HG03097 (cell line): ENCODE data around the gene IGFL2.
"Not testable (repeated sequence)": the region's sequence is repeated elsewhere in the genome, so short reads cannot be mapped to it uniquely, and the experiment has no call there.

Source experiments
- ATAC-seq: cut with Tn5 transposase; IDR thresholded peaks from one replicate; pipeline ENCODE4 v1.9.1; 2021; ENCODE audit not compliant: unreplicated experiment, low FRiP score

Gene IGFL2

DNA sequence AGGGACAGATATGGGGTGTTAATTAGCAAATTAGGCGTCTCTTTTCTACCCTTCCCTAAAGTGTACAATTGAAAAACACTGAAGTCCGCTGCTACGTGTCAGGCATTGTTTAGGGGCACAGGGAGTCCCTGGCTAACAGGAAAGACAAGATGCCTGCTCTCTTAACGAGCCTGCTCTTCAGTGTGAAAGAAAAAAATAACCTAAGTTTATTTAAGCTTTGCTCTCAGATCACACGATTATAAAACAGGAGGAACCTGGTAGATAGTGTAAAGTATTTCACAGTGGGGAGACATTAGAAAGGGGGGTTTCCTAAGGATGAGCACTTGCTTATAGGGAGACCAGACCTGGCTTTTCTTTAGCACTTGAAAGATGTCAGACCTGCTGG lies 38.7 kb downstream of the IGFL2 start:
- no peak for ATAC-seq

DNA sequence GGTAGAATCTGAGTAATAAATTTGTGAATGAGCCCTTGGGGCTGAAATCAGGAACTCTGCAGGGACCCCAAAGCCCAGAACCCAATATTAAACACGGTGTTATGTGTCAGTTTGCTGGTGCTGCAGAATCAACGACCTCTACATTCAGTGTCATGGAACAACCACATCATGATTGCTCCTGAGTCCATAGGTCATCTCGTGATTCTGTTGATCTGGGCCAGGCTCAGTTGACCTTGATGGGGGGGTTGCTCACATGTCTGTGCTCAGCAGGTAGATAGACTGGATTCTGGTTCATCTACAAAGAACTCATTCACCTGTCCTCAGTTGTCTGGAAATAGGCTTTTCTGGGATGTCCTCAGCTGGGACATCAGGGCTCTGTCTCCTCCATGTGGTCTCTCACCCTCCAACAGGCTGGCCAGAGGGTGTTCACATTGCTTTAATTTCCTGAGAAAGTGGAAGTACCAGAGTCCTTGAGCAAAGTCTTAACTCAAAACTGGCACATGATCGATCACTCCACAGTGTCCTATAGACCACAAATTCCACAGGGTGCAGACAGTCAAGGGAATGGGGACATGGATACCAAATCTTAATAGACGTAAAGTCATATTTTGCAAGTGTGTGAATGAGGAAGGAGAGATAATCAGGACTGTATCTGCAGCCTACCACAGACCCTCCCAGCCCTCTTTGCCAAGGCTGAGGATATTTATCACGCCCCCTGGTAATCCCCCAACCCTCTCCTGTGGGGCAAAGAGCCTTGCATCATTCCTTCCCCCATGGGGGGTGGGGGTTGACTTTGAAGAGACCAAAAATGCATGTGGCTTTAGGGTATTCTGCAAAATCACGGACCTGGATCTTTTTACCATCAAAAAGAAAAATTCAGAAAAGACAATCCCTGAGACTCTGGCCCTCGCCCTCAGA lies 42.2 kb downstream of the IGFL2 start:
- ATAC-seq, result no peak

DNA sequence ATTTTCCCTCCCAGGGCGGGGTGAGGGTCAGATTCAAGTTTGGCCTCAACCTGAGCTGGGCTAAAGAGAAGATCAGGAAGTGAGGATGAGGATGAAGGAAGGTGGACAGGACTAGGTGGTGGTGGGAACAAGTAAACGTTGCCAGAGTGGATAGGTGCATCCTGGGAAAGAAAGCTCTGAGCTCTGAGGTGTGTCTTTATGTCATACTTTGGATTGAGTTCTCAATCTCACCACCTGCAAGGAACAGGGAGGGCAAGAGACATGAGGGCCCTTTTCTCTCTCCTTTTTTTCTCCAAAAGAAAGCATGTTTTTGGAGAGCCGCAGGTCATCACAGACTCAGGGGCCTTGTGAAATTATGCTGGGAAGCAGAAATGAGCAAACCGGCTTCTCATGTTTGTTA lies 43.3 kb downstream of the IGFL2 start:
- no peak for ATAC-seq

DNA sequence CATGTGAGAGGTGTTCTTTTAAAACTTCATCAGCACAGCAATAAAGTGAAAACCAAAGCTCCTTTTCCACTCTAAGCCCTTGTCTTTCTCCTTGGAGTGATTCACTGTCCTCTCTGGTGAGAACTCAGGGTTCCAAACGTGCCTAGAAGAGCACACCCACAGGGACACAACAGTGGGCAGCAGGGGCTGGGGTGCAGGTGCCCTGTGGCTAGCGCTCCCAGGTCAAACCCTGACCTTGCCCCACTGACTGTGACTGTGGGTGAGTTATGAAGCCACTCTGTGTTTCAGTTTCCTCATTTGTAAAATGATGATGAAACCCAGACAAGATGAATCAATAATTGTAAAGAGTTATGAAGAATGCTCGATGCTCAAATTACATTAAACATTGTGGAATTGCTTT lies 43.9 kb downstream of the IGFL2 start:
- no peak for ATAC-seq

- not testable (repeated sequence) for ATAC-seq
Measured at GRCh38 chr19:46192626-46192991, 44.6 kb downstream of the IGFL2 start.

DNA sequence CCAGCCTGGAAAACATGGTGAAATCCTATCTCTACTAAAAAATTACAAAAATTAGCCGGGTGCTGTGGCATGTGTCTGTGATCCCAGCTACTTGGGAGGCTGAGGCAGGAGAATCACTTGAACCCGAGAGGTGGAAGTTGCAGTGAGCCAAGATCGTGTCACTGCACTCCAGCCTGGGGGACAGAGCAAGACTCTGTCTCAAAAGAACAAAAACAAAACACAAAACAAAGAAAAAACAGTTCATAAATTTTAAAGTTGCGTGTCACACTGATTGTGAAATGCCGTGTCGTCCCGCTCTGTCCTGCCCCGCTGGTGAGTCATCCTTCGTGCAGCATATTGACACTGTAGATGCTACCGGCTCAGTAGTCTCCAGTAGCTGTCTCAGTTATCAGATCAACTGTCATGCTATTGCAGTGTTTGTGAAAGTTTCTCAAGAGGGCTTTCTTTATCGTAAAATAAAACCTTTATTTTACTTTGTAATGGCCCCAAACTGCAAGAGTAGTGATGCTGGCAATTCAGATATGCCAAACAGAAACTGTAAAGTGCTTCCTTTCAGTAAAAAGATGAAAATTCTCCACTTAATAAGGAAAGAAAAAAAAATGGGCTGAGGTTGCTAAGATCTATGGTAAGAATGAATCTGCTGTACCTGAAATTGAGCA lies 45.1 kb downstream of the IGFL2 start:
- ATAC-seq, result no peak

DNA sequence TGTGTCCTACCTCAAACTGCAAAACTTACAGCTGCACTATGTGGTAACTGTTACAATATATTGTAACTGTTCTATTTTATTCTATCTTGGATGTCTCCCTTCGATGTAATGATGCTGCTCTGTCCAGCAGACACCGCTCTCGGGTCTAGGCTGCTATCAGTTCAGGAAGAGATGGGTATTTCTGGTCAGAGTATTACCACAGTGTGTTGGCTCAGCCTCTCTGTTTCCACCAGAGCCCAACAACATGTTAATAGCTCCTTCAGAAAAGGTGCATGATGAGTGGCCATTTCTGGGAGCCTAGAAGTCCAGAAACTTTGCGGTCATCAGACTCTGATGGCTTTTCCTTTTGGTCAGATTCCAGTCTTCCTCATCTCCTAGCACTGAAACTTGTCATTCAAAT lies 45.6 kb downstream of the IGFL2 start:
- no peak for ATAC-seq

- no peak for ATAC-seq
Measured at GRCh38 chr19:46195104-46195503, 47.1 kb downstream of the IGFL2 start.

DNA sequence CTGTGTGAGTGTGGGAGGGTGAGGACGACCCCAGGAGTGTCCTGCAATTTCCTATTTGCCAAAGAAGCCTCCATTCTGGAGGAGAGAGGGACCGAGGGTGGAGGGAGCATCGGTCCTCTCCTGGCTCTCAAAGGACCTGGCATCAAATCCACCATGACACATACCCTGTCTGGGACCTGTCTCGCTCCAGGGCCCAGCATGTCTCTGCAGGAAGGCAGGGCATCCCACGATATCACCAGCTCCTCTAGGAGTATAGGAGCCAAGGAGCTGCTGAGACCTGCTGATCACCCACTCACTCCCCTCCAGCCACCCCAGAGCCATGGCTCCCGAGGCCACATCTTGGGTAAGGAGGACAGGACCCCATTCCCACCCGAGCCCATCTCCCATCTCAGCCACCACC lies 47.9 kb downstream of the IGFL2 start:
- not testable (repeated sequence) for ATAC-seq

GRCh38 chr19:46196410-46197124 lies 48.5 kb downstream of the IGFL2 start:
- no peak for ATAC-seq

DNA sequence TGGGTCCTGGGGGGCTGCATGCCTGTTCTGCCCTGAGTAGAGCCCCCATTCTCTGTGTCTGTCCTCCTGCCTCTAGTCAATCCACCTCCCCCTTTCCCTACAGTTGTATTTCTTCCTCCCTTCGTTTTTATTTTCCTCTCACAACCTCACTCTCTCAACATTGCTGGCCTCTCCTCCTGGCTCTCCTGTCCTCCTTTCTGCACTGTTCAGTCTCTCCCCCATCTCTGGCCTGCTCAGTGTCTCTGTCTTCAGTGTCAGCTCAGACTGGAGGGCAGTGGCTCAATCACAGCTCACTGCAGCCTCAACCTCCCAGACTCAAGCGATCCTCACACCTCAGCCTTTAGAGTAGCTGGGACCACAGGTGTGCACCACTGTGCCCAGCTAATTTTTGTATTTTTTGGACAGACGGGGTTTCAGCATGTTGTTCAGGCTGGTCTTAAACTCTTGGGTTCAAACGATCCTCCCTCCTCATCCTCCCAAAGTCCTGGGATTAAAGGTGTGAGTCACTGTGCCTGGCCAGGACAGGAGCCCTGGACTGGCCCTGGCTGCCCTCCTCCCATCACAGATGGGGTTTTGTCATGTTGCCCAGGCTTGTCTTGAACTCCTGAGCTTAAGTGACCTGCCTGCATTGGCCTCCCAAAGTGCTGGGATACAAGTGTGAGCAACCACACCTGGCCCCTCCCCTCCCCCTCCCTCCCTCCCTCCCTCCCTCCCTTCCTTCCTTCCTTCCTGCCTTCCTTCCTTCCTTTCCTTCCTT lies 49.5 kb downstream of the IGFL2 start:
- no peak for ATAC-seq

DNA sequence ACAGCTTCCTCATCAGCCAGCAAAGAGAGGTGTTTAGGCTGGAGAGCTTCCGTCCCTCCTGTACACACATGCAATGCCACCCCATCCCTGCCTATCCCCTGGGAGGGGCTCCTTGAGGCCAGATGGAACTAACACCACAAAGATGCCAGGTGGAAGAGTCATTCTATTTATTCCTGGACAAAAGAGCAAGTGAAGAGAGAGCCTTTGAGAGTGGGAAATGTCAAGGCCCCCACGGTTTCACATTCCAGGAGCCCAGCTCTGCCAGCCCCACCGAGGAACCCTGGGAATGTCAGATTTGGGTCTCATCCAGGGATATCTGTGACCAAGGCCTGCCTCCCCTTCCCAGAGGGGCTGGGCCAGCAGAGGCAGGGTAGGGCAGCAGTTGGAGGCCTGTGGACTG lies 50.7 kb downstream of the IGFL2 start:
- no peak for ATAC-seq

DNA sequence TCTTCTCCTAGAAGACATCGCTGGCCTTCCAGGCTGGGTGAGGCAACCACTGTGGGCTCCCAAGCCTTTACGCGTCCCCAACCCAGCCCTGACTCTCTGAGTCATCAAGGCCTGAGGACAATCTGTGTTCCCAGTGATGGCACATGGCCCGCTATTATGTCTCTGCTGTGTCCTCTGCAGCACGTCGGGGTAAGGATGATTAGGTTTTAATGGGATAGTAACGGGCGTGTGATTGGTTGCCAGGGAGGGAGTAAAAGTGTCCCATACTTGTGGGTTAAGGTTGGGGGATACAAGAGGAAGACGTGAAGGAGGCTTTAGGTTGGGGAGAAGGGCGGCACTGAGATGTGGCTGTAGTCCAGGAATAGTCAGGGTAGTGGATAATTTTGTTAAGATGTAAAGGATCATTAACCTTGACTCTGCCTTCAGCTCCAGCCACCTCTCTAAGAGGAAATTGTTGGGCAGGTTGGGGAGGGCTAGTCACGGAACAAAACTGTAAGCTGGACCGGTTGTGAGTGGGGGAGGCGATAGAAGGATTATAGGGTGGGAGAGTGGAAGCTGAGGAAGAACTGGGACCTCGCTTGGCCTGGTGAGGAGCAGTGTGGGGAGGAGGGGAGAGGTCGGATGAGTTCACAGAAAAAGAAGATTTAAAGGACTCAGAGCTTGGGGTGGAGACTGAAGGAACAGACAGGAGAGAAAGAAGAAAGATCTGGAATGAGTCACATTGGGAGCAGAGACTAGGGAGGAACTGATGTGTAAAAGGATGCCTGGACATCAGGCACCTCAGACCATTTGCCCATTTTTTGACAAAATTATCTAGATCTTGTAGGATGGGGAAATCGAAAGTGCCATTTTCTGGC lies 53.6 kb downstream of the IGFL2 start:
- ATAC-seq, result no peak

DNA sequence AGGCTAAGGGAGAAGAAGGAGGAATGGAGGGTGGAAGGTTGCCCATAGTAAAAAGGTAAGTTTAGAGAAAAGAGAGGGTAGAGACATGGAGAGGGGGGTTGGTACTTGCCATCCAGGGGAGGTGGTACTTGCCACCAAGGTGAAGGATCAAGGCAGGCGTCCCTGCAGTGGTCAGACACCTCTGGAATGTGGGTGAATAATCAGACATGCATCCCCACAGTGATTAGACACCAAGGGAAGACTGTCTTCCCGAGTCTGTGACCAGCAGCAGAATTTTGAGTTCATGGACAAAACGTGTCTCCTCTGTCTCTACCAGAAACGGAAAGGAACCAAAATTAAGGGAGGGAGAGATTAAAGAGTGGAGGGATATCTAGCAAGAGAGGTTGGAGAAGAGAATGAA lies 54.4 kb downstream of the IGFL2 start:
- ATAC-seq, result no peak

DNA sequence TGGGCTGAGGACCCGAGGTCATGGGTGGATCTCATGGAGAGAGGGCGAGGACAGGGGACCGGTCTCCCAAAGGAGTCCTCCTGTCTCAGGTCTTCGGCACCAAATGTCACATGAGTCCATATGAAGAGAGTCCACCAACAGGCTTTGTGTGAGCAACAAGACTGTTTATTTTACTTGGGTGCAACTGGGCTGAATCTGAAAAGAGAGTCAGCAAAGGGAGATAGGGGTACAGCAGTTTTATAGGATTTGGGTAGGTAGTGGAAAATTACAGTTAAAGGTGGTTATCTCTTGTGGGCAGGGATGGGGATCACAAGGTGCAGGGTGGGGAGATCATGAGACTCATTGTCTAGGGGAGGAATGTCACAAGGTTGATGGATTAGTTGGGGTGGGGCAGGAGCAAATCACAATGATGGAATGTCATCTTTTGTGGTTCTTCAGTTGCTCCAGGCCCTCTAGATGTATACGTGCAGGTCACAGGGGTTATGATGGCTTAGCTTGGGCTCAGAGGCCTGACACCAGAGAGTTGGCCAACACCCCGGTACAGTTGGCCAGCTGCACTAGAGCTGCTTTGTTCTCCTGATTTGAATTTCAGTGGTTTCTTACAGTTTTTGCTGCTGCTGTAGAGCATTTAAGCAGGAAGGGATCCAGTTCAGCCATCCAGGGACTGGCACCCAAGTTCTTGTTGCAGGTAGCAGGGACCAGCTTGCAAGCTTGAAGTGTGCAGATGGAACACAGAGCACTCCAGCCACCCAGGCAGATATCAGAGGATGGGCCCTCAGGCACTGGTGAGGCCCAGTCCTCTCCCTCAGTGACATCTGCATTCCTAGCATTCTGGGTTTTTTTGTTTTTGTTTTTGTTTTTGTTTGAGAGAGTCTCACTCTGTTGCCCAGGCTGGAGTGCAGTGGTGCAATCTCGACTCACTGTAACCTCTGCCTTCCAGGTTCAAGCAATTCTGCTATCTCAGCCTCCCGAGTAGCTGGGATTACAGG lies 55.1 kb downstream of the IGFL2 start:
- ATAC-seq, result no peak

DNA sequence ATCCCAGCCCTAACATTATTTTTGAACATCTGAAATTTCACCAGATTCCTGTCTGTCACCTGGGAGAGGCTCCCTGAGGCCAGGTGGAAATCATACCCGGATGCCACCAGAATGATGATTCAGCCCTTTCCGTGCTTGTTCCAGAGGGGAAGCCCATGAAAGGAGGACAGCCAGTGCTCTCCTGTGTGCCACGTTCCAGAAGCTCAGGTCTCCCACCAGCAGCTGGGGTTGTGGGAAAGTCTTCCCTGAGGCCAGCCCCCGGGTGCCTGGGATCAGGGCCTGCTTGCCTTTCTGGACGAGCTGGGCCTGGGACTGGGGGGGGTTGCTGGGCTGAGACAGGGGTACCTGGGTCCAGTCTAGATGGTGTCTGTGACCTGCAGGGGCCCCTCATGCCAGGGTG lies 56.0 kb downstream of the IGFL2 start:
- ATAC-seq, result no peak

- no peak for ATAC-seq
Measured at GRCh38 chr19:46205183-46205984, 57.3 kb downstream of the IGFL2 start.

GRCh38 chr19:46206176-46206575 lies 58.1 kb downstream of the IGFL2 start:
- ATAC-seq, result no peak
